ACHN (cell line): ENCODE data around the gene KCNN4.

Experiments
- DNase-seq: peaks from one replicate; pipeline ENCODE4 v3.0.0-alpha.2; 2015
- in situ Hi-C: cut with HindIII; loops from 2 replicates; pipeline ENCODE4 v1.10.0; 2017; ENCODE audit warnings: low sequenced_read_pairs, low pct_ligation_motif_present, low pct_unique_long_range_greater_than_20kb

The KCNN4 gene

GRCh38 chr19:43731346-43731745 is 49.4 kb downstream of the KCNN4 start:
- in situ Hi-C loops = no loop called here
- no peak for DNase-seq

GRCh38 chr19:43729919-43730318 is 50.9 kb downstream of the KCNN4 start:
- in situ Hi-C loops = no loop called here
- no peak for DNase-seq

GRCh38 chr19:43727593-43727853 is 53.2 kb downstream of the KCNN4 start:
- no peak for DNase-seq
- in situ Hi-C loops = no loop called here

- in situ Hi-C loops = no loop called here
- no peak for DNase-seq
Measured at GRCh38 chr19:43726736-43727592, 53.8 kb downstream of the KCNN4 start.

- no peak for DNase-seq
- in situ Hi-C loops = no loop called here
Measured at GRCh38 chr19:43725468-43725867, 55.3 kb downstream of the KCNN4 start.

- in situ Hi-C loops = no loop called here
- no peak for DNase-seq
Measured at GRCh38 chr19:43724896-43725295, 55.9 kb downstream of the KCNN4 start.

- no peak for DNase-seq
- in situ Hi-C loops = no loop called here
Measured at GRCh38 chr19:43723588-43723987, 57.2 kb downstream of the KCNN4 start.

GRCh38 chr19:43721469-43722048 is 59.2 kb downstream of the KCNN4 start:
- no peak for DNase-seq
- in situ Hi-C loops = no loop called here

GRCh38 chr19:43720936-43721335 is 59.8 kb downstream of the KCNN4 start:
- in situ Hi-C loops = no loop called here
- no peak for DNase-seq

- no peak for DNase-seq
- in situ Hi-C loops = no loop called here
Measured at GRCh38 chr19:43719918-43720317, 60.9 kb downstream of the KCNN4 start.

GRCh38 chr19:43719378-43719868 is 61.4 kb downstream of the KCNN4 start:
- DNase-seq = no peak
- in situ Hi-C loops = no loop called here

GRCh38 chr19:43718627-43719377 is 62.0 kb downstream of the KCNN4 start:
- in situ Hi-C loops = no loop called here
- no peak for DNase-seq
